GM18517 (cell line): ENCODE data around the gene ZW10.
"Not testable (repeated sequence)": the region's sequence is repeated elsewhere in the genome, so short reads cannot be mapped to it uniquely, and the experiment has no call there.

Experiments used
- ATAC-seq: cut with Tn5 transposase; IDR thresholded peaks from one replicate; pipeline ENCODE4 v1.9.1; 2021; ENCODE audit warnings: mild to moderate bottlenecking, moderate library complexity; ENCODE audit not compliant: unreplicated experiment

The ZW10 gene

DNA sequence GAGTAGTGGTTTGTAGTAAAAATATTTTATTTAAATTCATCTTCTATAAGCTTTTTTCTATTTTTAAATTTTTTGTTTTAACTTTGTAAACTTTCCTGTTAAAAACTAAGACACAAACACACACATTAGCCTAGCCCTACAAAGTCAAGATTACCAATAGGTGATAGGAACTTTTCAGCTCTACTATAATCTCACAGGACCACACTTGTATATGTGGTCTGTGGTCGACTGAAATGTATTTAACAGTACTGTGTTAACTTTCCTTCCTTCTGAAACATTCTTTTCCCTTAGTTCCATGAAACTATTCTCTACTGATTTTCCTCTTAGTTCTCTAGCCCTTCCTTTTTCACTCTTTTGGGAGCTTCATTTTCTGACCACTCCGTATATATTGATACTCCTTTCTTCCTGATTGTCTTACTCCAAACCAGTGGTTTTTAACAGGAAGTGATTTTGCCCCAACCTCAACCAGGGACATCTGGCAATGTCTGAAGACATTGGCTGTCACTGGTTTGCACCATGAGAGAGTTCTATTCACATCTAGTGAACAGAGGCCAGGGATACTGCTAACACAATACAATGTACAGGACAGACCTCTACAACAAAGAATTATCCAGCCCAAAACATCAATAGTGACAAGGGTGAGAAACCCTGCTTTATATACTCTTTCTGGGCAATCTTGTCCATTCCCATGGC lies 8.8 kb downstream of the ZW10 start:
- ATAC-seq: no peak

DNA sequence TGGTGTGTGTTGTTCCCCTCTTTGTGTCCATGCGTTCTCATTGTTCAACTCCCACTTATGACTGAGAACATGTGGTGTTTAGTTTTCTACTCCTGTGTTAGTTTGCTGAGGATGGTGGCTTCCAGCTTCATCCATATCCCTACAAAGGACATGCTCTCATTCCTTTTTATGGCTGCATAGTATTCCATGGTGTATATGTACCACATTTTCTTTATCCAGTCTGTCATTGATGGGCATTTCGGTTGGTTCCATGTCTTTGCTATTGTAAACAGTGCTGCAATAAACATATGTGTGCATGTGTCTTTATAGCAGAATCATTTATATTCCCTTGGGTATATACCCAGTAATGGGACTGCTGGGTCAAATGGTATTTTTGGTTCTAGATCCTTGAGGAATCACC lies 10.5 kb downstream of the ZW10 start:
- ATAC-seq: not testable (repeated sequence)

DNA sequence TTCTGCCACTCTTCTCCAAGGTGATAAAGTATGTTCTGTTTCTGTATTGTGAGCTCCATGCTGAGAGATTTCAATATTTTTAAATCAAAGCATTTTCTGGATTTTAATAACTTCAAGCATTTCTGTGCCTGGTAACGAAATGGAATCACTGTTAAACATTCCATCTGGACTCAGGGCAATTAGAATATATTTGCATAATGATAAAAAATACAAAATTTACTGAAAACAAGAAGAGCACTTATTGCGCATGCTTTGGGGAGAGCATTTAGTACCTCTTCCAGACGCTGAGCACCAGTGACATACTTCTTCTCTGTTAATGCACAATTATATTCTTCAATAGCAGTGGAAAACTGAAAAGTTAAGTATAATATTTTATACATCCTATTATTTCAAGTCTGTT lies 13.3 kb downstream of the ZW10 start:
- ATAC-seq: no peak

DNA sequence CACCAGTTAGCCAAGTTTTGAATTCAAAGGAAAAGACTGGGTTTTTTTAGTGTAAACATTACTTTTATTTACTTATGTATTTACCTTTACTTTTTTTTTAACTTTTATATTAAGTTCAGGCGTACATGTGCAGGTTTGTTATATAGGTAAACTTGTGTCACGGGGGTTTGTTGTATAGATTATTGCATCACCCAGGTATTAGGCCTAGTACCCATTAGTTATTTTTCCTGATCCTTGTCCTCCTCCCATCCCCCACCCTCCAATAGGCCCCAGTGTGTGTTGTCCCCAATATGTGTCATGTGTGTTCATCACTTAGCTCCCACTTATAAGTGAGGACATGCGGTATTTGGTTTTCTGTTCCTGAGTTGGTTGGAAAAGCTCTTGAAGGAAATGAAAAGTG lies 20.6 kb downstream of the ZW10 start:
- ATAC-seq: no peak

DNA sequence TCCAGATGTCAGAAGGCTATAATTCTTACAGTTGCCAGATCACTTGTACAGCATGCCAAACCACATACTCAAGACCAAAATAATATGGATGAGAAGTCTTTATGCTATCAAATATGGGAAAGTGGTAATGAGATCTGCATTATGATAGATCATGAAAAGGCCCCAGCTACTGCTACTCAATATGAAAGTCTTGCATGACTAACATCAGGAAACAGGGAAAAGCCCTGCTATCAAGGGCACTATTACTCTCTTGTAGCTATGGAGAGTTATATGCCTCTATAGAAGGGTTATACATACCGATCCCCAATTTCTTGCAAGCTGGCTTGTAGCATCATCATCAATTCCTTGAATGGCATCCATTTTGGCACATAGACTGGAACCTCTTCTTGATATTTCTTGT lies 37.2 kb downstream of the ZW10 start:
- no peak for ATAC-seq

DNA sequence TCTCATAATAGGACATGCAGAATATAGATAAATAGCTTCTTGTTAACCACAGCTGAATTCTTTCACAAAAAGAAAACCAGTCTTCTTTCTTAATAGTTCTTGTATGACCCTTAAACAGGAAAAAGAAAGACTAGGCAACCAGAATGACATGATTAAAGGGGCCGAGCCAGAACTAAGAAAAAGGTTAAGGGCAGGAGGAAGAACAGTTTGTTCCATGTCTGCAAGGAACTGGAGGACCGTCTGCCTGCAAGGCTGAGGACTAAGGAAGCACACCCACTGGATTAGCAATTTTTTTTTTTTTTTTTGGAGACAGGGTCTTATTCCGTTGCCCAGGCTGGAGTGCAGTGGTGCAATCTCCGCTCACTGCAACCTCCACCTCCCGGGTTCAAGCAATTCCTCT lies 41.4 kb downstream of the ZW10 start:
- no peak for ATAC-seq

DNA sequence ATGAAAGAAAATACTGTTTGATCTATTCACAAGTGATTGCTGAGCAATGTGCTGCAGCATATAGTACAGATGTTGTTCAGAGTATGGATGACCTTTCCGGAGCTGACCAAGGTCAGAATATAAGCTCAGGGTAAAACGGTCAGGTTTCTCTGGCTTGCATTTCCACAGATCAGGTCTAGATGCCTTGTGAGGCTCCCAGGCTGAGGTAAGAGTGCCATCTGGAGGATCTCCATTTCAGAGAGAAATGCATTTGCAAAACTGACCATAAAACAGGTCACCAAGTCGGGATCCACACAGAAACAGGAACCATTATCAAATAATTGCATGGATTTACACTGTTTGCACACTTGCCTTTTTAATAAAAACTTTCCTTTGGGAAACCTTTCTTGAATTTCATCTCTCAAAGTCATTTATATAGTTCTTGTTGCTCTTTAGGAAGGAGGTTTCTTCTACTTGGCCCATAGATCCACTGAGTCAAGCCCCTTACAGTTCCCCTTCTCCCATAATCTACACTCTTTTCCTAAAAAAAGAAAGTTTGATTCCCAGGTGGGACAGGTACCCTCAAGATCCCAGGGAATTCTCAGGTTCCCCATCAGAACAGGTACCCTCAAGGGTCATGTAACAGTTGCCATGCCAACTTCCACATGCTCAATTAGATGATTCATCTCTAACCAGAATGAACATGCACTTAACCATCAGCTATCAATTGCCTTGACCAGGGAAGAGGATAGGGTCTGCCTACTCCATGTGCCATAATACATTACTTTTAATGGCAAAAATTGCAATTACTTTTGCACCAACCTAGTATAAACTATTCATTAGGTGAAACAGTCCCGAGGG lies 42.4 kb downstream of the ZW10 start:
- no peak for ATAC-seq

DNA sequence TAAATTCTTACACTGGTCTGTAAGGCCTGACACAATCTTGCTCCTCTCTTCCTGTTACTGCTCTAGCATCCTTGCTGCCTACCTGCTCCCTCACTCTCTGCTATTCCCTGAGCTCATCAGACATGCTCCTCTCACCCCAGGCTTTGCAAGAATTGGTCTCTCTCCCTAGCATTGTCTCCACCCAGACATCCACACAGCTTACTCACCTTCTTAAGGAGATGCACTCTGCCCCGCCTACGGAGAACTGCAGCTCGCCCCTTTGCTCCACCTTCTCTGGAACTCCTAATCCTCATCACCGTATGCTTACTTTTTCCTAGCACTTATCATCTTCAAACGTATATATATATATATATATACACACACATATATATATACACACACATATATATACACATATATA lies 44.0 kb downstream of the ZW10 start:
- ATAC-seq: no peak

DNA sequence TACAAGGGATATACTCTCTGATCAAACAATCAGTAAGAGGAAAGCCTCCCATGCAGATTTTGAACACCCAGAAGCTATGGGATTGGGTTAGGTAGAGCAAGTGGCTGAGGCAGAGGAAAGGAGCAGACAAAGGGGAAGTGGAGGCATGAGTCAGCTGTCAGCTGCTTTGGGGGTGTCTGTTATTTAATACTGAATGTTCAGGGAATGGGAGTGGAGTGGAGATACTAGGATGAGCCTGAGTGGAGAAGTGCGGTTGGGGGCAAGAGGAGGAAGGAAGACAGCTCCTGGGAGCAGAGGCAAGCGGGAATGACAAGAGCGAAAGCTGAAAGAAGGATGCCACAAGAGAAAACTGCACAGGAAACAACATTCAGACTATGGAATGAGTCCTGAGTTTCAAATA lies 44.7 kb downstream of the ZW10 start:
- no peak for ATAC-seq

DNA sequence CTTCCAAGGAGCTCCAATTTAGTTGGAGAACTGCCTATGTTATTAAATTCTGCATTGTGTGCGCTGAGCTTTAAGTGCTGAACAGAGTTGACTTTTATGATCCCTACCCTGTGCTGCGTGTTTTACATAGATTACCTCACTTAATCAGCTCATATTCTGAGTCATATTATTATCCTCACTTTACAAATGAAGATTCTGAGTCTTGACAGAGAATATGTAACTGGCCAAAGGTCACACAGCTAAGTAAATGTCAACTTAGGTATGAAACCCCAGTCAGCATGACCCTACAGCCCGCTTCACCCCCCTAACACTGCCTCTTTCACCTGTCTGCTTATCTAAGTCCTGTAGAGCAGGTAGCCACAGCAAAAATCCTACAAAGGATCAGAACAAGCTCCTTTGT lies 47.6 kb downstream of the ZW10 start:
- ATAC-seq: no peak

DNA sequence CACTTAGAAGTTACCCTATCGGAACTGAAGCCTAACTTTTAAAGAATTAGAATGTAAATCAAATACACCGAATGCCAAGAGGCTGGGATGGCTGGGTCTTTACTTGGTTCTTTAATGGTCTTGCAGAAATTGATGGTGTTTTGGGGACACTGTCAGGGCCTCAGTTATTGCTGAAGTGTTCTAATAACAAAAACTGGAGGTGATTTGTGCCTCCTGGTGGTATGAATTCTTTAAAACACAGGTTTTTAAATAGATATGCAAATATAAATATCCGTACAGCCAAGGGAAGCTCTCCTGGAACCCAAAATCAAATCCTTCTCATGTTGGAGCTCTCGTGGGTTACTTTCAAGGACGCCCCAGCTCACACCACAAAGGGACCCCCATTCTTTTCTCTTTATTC lies 48.1 kb downstream of the ZW10 start:
- no peak for ATAC-seq

DNA sequence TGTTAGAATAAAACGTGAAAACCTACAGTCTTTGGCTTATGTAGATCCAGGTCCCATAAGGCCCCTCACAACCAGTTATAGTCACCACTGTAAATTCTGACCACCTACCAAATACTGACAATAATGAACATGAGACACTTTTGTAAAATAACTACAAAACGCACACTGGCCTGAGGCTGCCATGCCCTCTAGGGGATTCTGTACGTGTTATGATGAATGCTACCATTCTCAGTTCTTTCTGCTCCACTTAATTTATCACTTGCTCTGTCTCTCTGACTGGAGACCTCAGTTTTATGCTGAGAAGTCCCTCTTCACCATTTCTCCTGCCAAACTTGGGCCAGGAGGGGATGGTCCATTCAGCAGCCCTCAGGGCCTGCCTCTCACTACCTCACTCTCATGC lies 48.7 kb downstream of the ZW10 start:
- no peak for ATAC-seq

DNA sequence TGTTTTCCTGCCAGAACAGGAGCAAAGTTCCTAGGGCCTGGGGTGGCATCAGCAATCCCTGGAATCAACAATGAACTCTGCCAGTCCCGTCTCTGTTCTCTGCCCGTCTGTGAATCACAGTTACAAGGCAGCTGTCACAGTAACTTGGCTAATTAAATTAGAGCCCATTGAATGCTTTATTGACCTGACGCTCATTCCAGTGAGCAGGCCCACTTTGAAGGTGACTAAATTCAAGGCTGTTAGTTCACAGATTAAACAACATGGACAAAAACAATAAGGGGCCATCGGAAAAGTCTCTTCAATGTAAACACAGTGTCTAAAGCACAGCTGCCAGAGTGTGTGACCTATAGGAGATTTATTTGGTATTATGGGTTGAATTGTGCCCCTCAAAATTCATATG lies 49.7 kb downstream of the ZW10 start:
- ATAC-seq: no peak

DNA sequence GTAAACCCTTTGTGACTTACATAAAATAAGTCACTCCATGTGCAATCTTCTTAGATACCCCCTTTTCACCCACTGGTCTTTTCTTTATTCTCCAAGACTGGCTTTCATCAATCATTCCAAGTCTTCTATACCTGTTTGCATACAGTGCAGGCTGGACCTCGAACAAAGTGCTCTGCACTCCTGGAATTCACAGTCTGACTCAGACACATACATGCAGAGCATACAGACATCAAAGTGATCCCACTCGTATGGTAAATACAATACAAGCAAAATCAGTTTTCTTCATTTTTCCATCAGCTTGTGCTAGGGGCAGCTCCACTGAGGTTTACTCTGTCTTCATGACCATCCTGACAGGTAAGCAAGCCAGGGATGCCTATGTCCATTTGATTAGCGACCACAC lies 50.6 kb downstream of the ZW10 start:
- no peak for ATAC-seq

DNA sequence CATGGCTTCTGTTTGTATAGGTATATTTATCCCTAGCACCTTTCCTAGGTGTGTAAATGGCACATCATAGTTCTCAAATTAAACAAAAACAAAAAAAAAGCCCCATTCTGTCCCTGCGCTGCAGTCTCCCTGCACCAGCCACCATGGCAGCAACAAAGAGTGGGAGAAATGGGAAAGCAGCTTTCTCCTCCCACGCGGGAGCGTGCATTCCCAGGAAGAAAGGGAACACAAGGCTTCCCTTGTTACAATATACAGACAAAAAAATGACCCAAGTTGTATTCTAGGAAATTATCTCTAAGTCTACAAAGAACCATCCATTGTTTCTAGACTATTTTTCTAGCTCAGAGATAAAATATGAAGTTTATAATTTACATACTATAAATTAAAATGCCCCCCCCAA lies 51.3 kb downstream of the ZW10 start:
- no peak for ATAC-seq

DNA sequence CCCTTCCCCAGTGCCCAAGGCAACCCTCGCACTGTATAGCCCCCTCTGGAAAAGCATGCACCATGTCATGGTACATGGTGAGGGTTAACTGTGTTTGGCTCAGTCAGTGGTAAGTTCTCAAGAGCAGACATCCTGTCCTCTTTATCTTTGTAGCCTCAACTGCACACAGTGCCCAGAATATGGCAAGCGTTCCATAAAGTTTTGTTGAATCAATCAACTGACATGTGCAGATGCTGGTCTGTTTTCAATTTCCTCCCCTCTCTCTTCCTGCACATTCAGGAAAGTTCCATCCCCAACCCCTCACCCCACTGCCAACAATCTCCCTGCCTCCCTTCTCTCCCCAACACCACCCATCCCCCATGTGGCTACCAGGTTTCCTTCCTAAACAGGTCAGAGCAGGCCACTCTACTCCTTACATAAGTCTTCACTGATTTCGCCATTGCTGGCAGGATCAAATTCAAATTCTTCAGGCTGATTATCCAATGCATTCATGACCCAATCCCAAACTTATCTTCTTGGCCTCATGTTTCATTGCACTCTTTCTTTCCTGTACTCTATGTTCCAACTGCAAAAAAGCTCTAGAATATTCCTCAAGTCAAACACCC lies 51.9 kb downstream of the ZW10 start:
- no peak for ATAC-seq

DNA sequence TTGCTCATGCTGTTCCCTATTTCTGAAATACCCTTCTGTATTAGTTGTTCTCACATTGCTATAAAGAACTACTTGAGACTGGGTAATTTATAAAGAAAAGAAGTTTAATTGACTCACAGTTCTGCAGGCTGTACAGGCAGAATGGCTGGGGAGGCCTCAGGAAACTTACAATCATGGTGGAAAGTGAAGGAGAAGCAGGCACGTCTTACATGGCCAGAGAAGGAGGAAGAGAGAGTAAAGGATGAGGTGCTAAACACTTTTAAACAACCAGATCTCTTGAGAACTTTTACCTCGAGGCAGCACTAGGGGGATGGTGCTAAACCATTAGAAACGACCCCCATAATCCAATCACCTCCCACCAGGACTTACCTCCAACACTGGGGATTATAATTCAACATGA lies 53.0 kb downstream of the ZW10 start:
- ATAC-seq: not testable (repeated sequence)

DNA sequence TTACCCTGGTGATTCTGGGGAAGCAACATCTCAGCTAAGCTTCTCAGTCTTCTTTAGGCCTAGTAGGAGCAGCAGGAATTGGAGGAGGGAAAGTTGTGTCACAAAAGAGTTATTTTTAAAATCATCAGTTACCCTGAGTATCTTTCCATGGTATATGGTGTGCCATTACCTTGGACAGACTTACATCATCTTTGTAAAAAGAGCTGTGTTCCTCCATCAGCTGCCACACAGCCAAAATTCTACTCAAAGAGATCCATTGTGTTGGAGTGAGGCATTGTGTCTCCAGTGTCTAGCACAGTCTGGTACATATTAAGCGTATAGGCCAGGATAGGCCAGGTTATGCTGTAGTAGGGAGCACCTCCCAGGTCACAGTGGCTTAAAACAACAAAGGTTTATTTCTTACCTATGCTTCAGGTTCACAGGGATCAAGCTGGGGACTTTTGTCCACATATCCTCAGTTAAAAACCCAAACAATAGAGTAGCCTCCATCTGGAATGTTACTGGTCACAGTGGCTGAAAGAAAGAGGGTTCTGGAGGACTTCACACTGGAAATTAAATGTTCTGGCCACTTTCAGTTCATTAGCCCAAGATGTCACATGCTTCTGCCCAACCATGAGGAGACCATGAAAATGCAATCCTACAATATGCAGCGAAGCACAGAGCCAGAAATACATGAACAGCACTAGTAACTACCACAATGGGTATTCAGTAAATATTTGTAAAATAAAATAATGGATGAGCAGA lies 57.4 kb downstream of the ZW10 start:
- no peak for ATAC-seq

DNA sequence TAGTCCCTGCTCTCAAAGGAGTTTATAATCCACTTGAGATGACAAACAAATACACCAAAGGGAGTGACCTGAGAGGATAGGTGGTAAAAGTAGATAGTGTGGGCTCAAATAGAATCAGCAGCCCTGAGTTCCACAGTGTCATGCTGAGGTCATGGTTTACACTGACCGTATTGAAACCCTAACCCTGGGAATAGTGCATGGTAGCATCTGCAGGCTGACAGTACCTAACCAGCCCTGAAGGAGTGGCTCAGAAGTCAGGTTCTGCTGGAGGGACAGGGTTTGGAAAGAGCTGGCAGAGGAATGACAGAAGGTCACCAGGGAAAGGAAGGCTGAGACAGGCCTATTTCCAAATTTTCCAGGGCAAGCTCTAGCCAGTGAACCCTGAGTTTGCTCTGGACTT lies 58.2 kb downstream of the ZW10 start:
- ATAC-seq: no peak

DNA sequence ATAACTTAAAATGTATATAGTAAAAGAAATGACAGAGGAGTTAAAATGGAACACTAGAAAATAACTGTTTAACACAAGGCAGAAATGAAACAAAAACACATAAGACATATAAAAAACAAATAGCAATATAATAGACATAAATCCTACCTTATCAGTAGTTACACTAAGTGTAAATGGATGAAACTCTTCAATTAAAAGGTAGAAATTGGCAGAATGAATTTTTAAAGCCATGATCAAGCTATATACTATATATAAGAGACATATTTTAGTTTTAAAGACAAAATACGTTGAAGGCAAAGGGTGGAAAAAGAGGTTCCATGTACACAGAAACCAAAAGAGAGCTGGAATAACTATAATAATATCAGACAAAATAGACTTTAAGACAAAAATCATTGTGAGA lies 62.5 kb downstream of the ZW10 start:
- no peak for ATAC-seq

DNA sequence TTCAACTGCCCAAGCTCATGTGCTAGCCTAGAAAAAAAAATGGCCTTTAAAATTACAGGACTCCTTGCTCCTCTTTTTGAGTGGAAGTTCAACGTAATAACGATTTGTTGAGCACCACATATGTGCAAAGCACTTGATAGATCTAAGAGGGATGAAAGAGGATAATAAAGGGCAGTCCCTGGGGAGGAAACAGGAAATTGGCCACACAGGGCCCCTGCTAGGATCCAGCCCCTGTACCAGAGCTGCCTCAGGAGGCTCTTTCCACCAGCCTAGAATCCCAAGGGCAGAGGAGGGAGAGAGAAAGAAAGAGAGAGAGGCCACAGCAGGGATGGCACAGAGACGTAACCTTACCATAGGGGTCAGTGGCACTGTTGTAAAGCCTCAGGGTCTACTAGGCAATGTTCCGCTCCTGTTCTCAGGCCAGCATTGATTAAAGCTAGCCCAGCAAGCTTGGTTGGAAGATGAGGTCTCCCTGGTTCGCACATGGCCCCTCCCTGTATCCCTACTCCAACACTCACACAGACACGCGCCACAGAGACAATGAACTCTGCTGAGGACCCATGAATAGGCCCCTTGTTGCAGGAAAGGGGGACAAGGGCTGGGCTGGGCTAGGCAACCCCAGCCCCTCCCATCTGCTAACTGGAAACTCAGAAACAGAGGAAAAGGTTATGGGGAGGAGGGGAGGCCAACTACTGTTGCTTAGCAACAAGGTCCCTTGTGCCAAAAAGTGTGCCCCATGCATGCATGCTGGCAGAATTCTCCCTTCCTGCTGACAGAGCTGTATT lies 67.4 kb downstream of the ZW10 start, which contains the start of gene TMPRSS5:
TSS of gene TMPRSS5 (minus strand) at position 438 of the 785 bp plus-strand sequence. CDS start at position 354, 84 bp downstream.
- ATAC-seq: no peak
